ENCODE results near the gene IFT57. TPM values are rescaled to one million over a fixed set of nuclear protein-coding genes. Genes with fewer than 3 reads are reported as not detected.
"Not testable (repeated sequence)": the region's sequence is repeated elsewhere in the genome, so short reads cannot be mapped to it uniquely, and the experiment has no call there.

Gene IFT57
- total and polyA plus RNA-seq, 2 donors (not counting 1 experiment from before 2014, with no cell fraction given), result 53.6 to 94.4 TPM

- Histone ChIP-seq H3K79me2 (ENCODE audit: control insufficient read depth, insufficient read depth, low read length) (peaks cover 4% of the 10 kb centered on the region), H3K9me3 (ENCODE audit: control extremely low read depth in 1 of 3, control insufficient read depth in 2 of 3, insufficient read depth in 1 of 3, low read length in 2 of 3) (peaks cover 0 to 13% (median 4%) of the 10 kb centered on the region in 3 donors), H3K4me3 (ENCODE audit: control extremely low read depth in 1 of 5, extremely low read depth in 1 of 5, insufficient read depth in 1 of 5, low read depth in 2 of 5, low read length in 4 of 5) (no peak overlapping the region), H3K36me3 (replicated peaks in 1 of 2; ENCODE audit: control extremely low read depth in 1 of 2, control insufficient read depth in 1 of 2, extremely low read depth in 1 of 2, insufficient read depth in 2 of 2, low read length in 1 of 2) (peaks cover 0 to 20% of the 10 kb centered on the region in 2 experiments), H3K27ac (ENCODE audit: low read length in 2 of 2) (no peak overlapping the region), H3K9ac (ENCODE audit: low read length) (no peak overlapping the region), H4K20me1 (ENCODE audit: control insufficient read depth, insufficient read depth, low read length, poor library complexity, severe bottlenecking) (no peaks in the 10 kb centered on the region), H3K27me3 (replicated peaks in 1 of 4; ENCODE audit: control extremely low read depth in 1 of 4, control insufficient read depth in 3 of 4, insufficient read depth in 4 of 4, low read length in 3 of 4) (no peaks in the 10 kb centered on the region), H2AFZ (ENCODE audit: insufficient read depth, low read depth, low read length, poor library complexity, severe bottlenecking) (no peak overlapping the region), H3K4me1 (ENCODE audit: control insufficient read depth in 2 of 2, insufficient read depth in 2 of 2, low read length in 2 of 2) (peaks cover 3% of the 10 kb centered on the region in 2 donors), H3K4me2 (replicated peaks; ENCODE audit: low read depth, low read length, poor library complexity, severe bottlenecking) (no peak overlapping the region)
- intact Hi-C loops (cut with micrococcal nuclease), result no loop called here
- H3K27ac Mint-ChIP-seq, result peak overlapping the region; percentile 72
- no peak for TF ChIP-seq EZH2 (IDR thresholded peaks at IDR 0.05; ENCODE audit: borderline replicate concordance, insufficient read depth, low read depth, low read length, poor library complexity, severe bottlenecking)
- no peak for TF ChIP-seq CTCF (IDR thresholded peaks at IDR 0.05)
- ChIA-PET POLR2A (no interaction called here), CTCF (interaction anchor here (0.7 to 1.4 kb wide), 2 partner anchors 71 to 218 kb away, joined by 3 to 6 read pairs; no protein-coding TSS in a partner anchor)
- DNase-seq (no peak), ATAC-seq (ENCODE audit: low read depth) (no peak)
- no peak overlapping the region for H3K4me3 Mint-ChIP-seq
- H3K27me3 Mint-ChIP-seq, result no peaks in the 10 kb centered on the region
- peaks cover 31% of the 10 kb centered on the region for H3K4me1 Mint-ChIP-seq
- 100% methylated on average over 1 of the region's 2 CpGs for WGBS (ENCODE audit: insufficient coverage)
- peaks cover 8% of the 10 kb centered on the region for H3K9me3 Mint-ChIP-seq (ENCODE audit: insufficient read depth)
Observed at GRCh38 chr3:108157273-108157672, 65.0 kb downstream of the IFT57 start.

DNA sequence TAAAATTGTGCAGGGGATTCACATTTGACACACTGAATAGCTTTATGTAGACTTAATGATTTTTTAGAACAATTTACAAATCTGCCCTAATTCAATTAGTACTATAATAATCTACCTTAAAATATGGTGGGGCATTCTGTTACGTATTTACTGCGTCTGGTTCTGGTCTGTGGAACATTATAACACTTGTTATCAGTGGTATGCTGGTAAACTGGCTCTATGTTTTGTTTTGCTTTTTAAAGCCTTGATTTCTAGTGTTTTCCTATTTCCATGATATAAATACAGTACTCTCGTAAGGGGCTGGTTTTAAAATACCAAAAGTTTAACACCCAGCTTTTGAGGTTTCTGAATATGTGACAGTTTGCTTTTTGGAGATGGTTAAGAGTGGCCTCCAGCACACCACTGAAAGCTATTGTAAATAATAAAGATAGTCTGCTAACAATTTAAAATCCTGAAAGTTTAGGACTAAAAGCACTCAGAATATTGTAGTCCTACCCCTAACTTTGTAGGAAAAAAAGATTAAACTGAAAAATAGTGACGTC is 65.8 kb downstream of the IFT57 start:
- Histone ChIP-seq H2AFZ (ENCODE audit: insufficient read depth, low read depth, low read length, poor library complexity, severe bottlenecking) (no peak overlapping the region), H3K4me3 (ENCODE audit: control extremely low read depth in 1 of 5, extremely low read depth in 1 of 5, insufficient read depth in 1 of 5, low read depth in 2 of 5, low read length in 4 of 5) (no peak overlapping the region), H3K9me3 (ENCODE audit: control extremely low read depth in 1 of 3, control insufficient read depth in 2 of 3, insufficient read depth in 1 of 3, low read length in 2 of 3) (peaks cover 0 to 13% (median 4%) of the 10 kb centered on the region in 3 donors), H3K27me3 (replicated peaks in 1 of 4; ENCODE audit: control extremely low read depth in 1 of 4, control insufficient read depth in 3 of 4, insufficient read depth in 4 of 4, low read length in 3 of 4) (no peaks in the 10 kb centered on the region), H3K36me3 (replicated peaks in 1 of 2; ENCODE audit: control extremely low read depth in 1 of 2, control insufficient read depth in 1 of 2, extremely low read depth in 1 of 2, insufficient read depth in 2 of 2, low read length in 1 of 2) (peaks cover 0 to 13% of the 10 kb centered on the region in 2 experiments), H3K9ac (ENCODE audit: low read length) (no peak overlapping the region), H3K79me2 (ENCODE audit: control insufficient read depth, insufficient read depth, low read length) (peaks cover 4% of the 10 kb centered on the region), H3K4me1 (ENCODE audit: control insufficient read depth in 2 of 2, insufficient read depth in 2 of 2, low read length in 2 of 2) (peaks cover 3% of the 10 kb centered on the region in 2 donors), H3K27ac (ENCODE audit: low read length in 2 of 2) (no peak overlapping the region), H4K20me1 (ENCODE audit: control insufficient read depth, insufficient read depth, low read length, poor library complexity, severe bottlenecking) (no peaks in the 10 kb centered on the region), H3K4me2 (replicated peaks; ENCODE audit: low read depth, low read length, poor library complexity, severe bottlenecking) (no peak overlapping the region)
- DNase-seq (no peak), ATAC-seq (ENCODE audit: low read depth) (no peak)
- Mint-ChIP-seq H3K27ac (no peak overlapping the region), H3K4me1 (peaks cover 31% of the 10 kb centered on the region), H3K9me3 (ENCODE audit: insufficient read depth) (peaks cover 8% of the 10 kb centered on the region), H3K27me3 (no peaks in the 10 kb centered on the region), H3K4me3 (no peak overlapping the region)
- WGBS (ENCODE audit: insufficient coverage), result no CpG with 5 or more reads among the region's 4 CpGs
- ChIA-PET CTCF (no interaction called here), POLR2A (interaction anchor here (0.6 kb wide), 1 partner anchor 68 kb away, joined by 3 read pairs; no protein-coding TSS in a partner anchor)
- intact Hi-C loops (cut with micrococcal nuclease), result no loop called here
- TF ChIP-seq EZH2 (IDR thresholded peaks at IDR 0.05; ENCODE audit: borderline replicate concordance, insufficient read depth, low read depth, low read length, poor library complexity, severe bottlenecking) (no peak), CTCF (IDR thresholded peaks at IDR 0.05) (no peak)

DNA sequence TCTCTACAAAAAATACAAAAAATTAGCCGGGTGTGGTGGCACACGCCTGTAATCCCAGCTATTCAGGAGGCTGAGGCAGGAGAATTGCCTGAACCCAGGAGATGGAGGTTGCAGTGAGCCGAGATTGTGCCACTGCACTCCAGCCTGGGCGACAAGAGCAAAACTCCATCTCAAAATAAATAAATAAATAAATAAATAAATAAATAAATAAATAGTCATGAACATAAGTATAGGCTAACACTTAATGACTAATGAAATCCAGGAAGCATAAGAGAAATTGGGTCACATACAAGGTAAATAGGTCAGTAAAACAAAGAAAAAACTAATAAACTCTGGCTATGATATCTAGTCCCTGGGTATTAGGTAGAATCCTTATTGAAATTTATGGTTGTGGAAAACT is 66.6 kb downstream of the IFT57 start:
- POLR2A ChIA-PET, result interaction anchor here (0.6 kb wide), 1 partner anchor 67 kb away, joined by 3 read pairs; no protein-coding TSS in a partner anchor
- DNase-seq, result not testable (repeated sequence)

More for the DNA sequence above, 66.6 kb downstream of the IFT57 start:
- H3K36me3 ChIP-seq (replicated peaks in 1 of 2; ENCODE audit: control extremely low read depth in 1 of 2, control insufficient read depth in 1 of 2, extremely low read depth in 1 of 2, insufficient read depth in 2 of 2, low read length in 1 of 2); ATAC-seq (ENCODE audit: low read depth); H2AFZ ChIP-seq (ENCODE audit: insufficient read depth, low read depth, low read length, poor library complexity, severe bottlenecking); H3K9ac ChIP-seq (ENCODE audit: low read length); H3K4me2 ChIP-seq (replicated peaks; ENCODE audit: low read depth, low read length, poor library complexity, severe bottlenecking); H3K9me3 Mint-ChIP-seq (ENCODE audit: insufficient read depth); H3K27ac Mint-ChIP-seq; H3K27me3 Mint-ChIP-seq; H3K4me3 ChIP-seq (ENCODE audit: control extremely low read depth in 1 of 5, extremely low read depth in 1 of 5, insufficient read depth in 1 of 5, low read depth in 2 of 5, low read length in 4 of 5); H3K4me3 Mint-ChIP-seq; H3K4me1 ChIP-seq (ENCODE audit: control insufficient read depth in 2 of 2, insufficient read depth in 2 of 2, low read length in 2 of 2); CTCF ChIA-PET; H3K79me2 ChIP-seq (ENCODE audit: control insufficient read depth, insufficient read depth, low read length); intact Hi-C loops (cut with micrococcal nuclease); H3K27me3 ChIP-seq (replicated peaks in 1 of 4; ENCODE audit: control extremely low read depth in 1 of 4, control insufficient read depth in 3 of 4, insufficient read depth in 4 of 4, low read length in 3 of 4); H4K20me1 ChIP-seq (ENCODE audit: control insufficient read depth, insufficient read depth, low read length, poor library complexity, severe bottlenecking); H3K27ac ChIP-seq (ENCODE audit: low read length in 2 of 2): not testable (repeated sequence)
- 100% methylated on average over 2 of the region's 4 CpGs for WGBS (ENCODE audit: insufficient coverage)
- H3K9me3 ChIP-seq (ENCODE audit: control extremely low read depth in 1 of 3, control insufficient read depth in 2 of 3, insufficient read depth in 1 of 3, low read length in 2 of 3), result peaks cover 0 to 13% (median 4%) of the 10 kb centered on the region in 3 donors
- H3K4me1 Mint-ChIP-seq, result peaks cover 27% of the 10 kb centered on the region

Measured in B cell (primary cell).